ENCODE results near the gene SAGE1.
"Not testable (repeated sequence)": the region's sequence is repeated elsewhere in the genome, so short reads cannot be mapped to it uniquely, and the experiment has no call there.

SAGE1 gene, protein sequence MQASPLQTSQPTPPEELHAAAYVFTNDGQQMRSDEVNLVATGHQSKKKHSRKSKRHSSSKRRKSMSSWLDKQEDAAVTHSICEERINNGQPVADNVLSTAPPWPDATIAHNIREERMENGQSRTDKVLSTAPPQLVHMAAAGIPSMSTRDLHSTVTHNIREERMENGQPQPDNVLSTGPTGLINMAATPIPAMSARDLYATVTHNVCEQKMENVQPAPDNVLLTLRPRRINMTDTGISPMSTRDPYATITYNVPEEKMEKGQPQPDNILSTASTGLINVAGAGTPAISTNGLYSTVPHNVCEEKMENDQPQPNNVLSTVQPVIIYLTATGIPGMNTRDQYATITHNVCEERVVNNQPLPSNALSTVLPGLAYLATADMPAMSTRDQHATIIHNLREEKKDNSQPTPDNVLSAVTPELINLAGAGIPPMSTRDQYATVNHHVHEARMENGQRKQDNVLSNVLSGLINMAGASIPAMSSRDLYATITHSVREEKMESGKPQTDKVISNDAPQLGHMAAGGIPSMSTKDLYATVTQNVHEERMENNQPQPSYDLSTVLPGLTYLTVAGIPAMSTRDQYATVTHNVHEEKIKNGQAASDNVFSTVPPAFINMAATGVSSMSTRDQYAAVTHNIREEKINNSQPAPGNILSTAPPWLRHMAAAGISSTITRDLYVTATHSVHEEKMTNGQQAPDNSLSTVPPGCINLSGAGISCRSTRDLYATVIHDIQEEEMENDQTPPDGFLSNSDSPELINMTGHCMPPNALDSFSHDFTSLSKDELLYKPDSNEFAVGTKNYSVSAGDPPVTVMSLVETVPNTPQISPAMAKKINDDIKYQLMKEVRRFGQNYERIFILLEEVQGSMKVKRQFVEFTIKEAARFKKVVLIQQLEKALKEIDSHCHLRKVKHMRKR

DNA sequence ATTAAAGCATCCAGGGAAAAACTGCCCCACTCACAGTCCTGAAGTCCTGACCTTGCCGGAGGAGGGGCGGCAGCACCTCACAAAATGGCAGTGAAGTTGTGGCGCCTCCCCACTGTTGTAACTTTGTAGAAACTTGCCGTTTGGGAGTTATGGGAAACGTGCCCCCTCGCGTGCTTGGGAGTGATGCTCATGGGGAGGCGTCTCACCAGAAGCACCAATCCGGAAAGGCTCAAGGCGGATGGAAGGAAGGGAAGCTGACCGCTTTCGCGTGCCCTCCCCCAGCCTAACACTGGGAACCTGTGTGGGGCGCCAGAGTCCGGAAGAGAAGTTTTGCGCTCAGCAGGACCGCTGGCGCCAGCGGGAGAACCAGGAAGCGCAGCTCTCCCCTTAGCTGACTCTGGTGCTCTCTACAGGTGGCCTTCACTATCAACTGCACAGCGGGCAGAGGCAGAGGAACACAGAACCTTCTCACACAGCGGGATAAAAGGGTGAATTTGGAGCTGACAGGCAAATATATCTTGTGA is at the start of gene SAGE1, which contains the start of gene CT45A10:
Gene SAGE1, plus strand, starts transcription at position 423 of the 524 bp plus-strand sequence. CDS start 2,527 bp downstream, outside the sequence.
Gene CT45A10, minus strand, starts transcription at position 151 of the 524 bp plus-strand sequence. CDS start 8,100 bp downstream, outside the sequence.
- Histone ChIP-seq H3K4me3 (replicated peaks; ENCODE audit: low read depth, low read length) (no peak within 1 kb of the TSS), H3K27me3 (replicated peaks; ENCODE audit: control insufficient read depth, insufficient read depth, low read length) (no peaks in the 10 kb centered on the region), H3K36me3 (ENCODE audit: control insufficient read depth, insufficient read depth, low read length) (no peaks in the 10 kb centered on the region)
- TF ChIP-seq, protein P1, sequence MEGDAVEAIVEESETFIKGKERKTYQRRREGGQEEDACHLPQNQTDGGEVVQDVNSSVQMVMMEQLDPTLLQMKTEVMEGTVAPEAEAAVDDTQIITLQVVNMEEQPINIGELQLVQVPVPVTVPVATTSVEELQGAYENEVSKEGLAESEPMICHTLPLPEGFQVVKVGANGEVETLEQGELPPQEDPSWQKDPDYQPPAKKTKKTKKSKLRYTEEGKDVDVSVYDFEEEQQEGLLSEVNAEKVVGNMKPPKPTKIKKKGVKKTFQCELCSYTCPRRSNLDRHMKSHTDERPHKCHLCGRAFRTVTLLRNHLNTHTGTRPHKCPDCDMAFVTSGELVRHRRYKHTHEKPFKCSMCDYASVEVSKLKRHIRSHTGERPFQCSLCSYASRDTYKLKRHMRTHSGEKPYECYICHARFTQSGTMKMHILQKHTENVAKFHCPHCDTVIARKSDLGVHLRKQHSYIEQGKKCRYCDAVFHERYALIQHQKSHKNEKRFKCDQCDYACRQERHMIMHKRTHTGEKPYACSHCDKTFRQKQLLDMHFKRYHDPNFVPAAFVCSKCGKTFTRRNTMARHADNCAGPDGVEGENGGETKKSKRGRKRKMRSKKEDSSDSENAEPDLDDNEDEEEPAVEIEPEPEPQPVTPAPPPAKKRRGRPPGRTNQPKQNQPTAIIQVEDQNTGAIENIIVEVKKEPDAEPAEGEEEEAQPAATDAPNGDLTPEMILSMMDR (IDR thresholded peaks at IDR 0.05; ENCODE audit: insufficient read depth, low read length, poor library complexity, severe bottlenecking): no peak
- DNase-seq (ENCODE audit: extremely low read depth, insufficient read length): no peak

DNA sequence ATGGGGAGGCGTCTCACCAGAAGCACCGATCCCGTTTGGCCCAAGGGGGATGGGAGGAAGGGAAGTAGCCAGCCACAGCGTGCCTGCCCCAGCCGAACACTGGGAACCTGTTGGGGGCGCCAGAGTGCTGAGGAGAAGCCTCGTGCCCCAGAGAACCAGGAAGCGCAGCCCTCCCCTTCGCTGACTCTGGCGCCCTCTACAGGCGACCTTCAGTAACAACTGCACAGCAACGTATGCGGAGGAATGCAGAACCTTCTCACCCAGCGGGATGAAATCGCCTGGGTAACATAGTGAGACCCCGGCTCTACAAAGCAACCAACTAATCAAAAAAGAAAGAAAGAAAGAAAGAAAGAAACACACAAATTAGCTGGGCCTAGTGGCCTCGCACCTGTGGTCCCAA is 39.1 kb upstream of the SAGE1 start, which contains the start of gene CT45A8:
Gene CT45A8, minus strand, starts transcription at position 101 of the 400 bp plus-strand sequence. CDS start 3,755 bp downstream, outside the sequence.
- DNase-seq (ENCODE audit: extremely low read depth, insufficient read length); H3K36me3 ChIP-seq (ENCODE audit: control insufficient read depth, insufficient read depth, low read length); H3K27me3 ChIP-seq (replicated peaks; ENCODE audit: control insufficient read depth, insufficient read depth, low read length); H3K4me3 ChIP-seq (replicated peaks; ENCODE audit: low read depth, low read length): not testable (repeated sequence)

DNA sequence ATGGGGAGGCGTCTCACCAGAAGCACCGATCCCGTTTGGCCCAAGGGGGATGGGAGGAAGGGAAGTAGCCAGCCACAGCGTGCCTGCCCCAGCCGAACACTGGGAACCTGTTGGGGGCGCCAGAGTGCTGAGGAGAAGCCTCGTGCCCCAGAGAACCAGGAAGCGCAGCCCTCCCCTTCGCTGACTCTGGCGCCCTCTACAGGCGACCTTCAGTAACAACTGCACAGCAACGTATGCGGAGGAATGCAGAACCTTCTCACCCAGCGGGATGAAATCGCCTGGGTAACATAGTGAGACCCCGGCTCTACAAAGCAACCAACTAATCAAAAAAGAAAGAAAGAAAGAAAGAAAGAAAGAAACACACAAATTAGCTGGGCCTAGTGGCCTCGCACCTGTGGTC is 21.8 kb upstream of the SAGE1 start, which contains the start of gene CT45A9:
Gene CT45A9, minus strand, starts transcription at position 101 of the 400 bp plus-strand sequence. CDS start 3,751 bp downstream, outside the sequence.
- H3K36me3 ChIP-seq (ENCODE audit: control insufficient read depth, insufficient read depth, low read length); H3K4me3 ChIP-seq (replicated peaks; ENCODE audit: low read depth, low read length); DNase-seq (ENCODE audit: extremely low read depth, insufficient read length); H3K27me3 ChIP-seq (replicated peaks; ENCODE audit: control insufficient read depth, insufficient read depth, low read length): not testable (repeated sequence)

DNA sequence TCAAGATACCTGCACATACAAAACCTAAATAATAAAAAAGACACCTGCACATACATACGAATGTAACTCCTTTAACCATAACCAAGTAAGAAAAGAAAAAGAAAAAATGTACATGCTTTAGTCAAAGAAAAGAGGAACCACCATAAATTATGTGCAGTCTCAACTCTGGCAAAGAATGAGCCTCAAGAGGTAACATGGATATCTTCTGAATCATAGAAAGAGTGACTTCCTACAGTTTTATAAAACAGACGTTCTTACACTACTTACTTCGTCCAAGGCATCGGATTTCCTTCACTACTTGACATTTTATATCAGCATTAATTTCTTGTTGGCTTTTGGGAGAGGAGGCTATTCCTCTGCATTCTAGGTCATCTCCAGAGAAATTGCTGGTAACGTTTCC is 10.8 kb upstream of the SAGE1 start:
- DNase-seq (ENCODE audit: extremely low read depth, insufficient read length); H3K27me3 ChIP-seq (replicated peaks; ENCODE audit: control insufficient read depth, insufficient read depth, low read length); H3K4me3 ChIP-seq (replicated peaks; ENCODE audit: low read depth, low read length); H3K36me3 ChIP-seq (ENCODE audit: control insufficient read depth, insufficient read depth, low read length): not testable (repeated sequence)

DNA sequence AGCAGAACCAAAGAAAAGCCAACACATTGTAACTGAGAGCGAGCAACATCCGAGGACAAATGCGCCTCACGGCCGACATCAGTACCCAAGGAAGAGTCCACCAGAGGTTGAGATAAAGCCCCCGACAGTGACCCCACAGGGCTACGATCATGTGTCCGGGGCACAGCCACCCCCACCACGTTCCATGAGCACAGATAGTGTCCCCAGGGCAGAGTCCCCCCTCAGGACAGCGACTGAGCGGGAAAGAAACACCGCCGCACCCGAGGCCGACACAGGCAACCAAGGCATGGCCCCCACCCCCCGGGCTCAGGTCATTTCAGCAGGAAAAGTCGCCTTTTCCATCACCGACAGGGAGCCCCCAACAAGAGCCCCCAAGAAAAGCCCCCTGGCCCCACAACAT is 5.3 kb upstream of the SAGE1 start:
- H3K36me3 ChIP-seq (ENCODE audit: control insufficient read depth, insufficient read depth, low read length); H3K4me3 ChIP-seq (replicated peaks; ENCODE audit: low read depth, low read length); DNase-seq (ENCODE audit: extremely low read depth, insufficient read length); H3K27me3 ChIP-seq (replicated peaks; ENCODE audit: control insufficient read depth, insufficient read depth, low read length): not testable (repeated sequence)

DNA sequence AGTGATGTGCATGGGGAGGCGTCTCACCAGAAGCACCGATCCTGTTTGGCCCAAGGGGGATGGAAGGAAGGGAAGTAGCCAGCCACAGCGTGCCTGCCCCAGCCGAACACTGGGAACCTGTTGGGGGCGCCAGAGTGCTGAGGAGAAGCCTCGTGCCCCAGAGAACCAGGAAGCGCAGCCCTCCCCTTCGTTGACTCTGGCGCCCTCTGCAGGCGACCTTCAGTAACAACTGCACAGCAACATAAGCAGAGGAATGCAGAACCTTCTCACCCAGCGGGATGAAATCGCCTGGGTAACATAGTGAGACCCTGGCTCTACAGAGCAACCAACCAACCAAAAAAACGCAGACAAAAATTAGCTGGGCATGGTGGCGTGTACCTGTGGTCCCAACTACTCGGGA is 4.5 kb upstream of the SAGE1 start:
- DNase-seq (ENCODE audit: extremely low read depth, insufficient read length); H3K4me3 ChIP-seq (replicated peaks; ENCODE audit: low read depth, low read length); H3K36me3 ChIP-seq (ENCODE audit: control insufficient read depth, insufficient read depth, low read length); H3K27me3 ChIP-seq (replicated peaks; ENCODE audit: control insufficient read depth, insufficient read depth, low read length): not testable (repeated sequence)
- TF ChIP-seq, protein P1 (IDR thresholded peaks at IDR 0.05; ENCODE audit: insufficient read depth, low read length, poor library complexity, severe bottlenecking): peak; percentile 43

DNA sequence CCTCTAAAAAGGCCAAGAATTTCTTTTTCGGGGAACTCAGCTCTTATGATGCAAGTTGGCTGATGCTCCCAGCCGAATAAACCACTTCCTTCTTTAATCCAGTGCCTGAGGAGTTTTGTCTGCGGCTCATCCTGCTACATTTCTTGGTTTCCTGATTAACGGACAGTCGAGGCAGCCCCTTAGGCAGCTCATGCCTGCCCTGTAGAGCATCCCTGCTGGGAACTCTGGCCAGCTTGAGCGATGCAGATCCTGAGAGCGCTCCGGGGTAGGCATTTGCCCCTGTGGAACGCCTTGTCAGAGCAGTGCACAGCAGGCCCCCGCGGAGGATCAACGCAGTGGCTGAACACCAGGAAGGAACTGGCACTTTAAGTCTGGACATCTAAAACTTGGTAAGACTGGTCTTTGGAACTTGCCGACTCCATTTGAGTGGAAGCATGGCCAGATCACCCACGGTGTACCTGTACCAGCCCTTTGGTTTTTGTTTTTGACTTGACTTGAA is 3.4 kb upstream of the SAGE1 start:
- TF ChIP-seq, protein P1 (IDR thresholded peaks at IDR 0.05; ENCODE audit: insufficient read depth, low read length, poor library complexity, severe bottlenecking): no peak
- no peak for DNase-seq (ENCODE audit: extremely low read depth, insufficient read length)
- Histone ChIP-seq H3K36me3 (ENCODE audit: control insufficient read depth, insufficient read depth, low read length) (no peaks in the 10 kb centered on the region), H3K4me3 (replicated peaks; ENCODE audit: low read depth, low read length) (no peak overlapping the region), H3K27me3 (replicated peaks; ENCODE audit: control insufficient read depth, insufficient read depth, low read length) (no peaks in the 10 kb centered on the region)
